HG03520 (cell line): ENCODE measurements around the gene SERPINA1.

Source experiments
- ATAC-seq: cut with Tn5 transposase; IDR thresholded peaks from one replicate; pipeline ENCODE4 v1.9.1; 2021; ENCODE audit warnings: mild to moderate bottlenecking, moderate library complexity; ENCODE audit not compliant: unreplicated experiment

Gene SERPINA1

DNA sequence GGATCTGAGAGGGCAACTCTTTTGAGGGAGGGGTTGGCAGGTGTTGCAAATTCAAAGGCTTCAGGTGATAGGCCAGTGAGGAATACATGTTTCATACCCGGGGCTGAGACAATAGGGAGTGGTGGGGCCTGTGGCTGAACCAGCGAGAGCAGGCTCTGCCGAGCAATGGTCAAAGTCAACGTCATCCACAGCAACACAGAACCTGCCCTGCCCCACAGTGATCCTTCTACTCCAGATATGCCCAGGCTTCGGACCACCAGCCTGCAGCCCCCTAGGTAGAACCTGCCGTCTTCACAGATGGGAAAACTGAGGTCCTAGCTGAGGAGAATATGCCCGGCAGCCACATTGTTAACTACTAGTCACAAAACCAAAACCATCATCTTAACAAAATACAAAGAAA is 4.1 kb downstream of the SERPINA1 start:
- ATAC-seq, result no peak

DNA sequence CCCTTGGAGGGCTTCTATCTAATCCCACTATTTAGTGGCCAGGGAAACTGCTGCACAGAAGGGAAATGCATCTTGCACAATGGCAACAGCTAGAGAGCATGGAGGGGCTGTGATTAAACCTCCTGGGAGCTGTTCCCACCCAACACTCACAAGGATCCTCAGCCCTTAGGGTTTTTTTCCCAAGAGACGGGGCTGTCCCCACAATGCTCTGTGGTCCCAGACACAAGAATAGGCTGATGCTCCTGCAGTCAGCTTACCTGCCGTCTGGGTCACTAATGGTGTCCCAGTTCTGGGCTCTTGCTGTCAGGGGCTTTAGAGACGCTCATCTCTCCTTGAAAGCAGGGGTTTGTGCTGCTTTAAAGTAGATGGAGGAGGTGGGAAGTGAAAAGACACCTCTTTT is 4.6 kb downstream of the SERPINA1 start:
- ATAC-seq, result no peak

DNA sequence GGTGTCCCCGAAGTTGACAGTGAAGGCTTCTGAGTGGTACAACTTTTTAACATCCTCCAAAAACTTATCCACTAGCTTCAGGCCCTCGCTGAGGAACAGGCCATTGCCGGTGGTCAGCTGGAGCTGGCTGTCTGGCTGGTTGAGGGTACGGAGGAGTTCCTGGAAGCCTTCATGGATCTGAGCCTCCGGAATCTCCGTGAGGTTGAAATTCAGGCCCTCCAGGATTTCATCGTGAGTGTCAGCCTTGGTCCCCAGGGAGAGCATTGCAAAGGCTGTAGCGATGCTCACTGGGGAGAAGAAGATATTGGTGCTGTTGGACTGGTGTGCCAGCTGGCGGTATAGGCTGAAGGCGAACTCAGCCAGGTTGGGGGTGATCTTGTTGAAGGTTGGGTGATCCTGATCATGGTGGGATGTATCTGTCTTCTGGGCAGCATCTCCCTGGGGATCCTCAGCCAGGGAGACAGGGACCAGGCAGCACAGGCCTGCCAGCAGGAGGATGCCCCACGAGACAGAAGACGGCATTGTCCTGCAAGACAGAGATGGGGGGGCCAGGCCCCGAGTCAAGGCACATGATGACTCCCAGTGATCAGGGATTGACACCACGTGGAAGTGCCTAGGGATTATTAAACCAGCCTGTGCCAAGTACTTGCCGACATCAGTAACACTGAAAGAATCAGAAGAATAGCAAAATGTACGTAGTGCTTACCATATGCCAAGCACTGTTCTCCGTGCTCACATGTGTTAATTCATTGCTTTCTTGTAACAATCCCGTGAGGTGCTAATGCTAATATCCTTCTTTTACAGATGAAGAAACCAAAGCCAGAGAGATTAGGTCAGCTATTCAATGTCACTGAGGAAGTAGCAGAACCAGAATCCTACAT is 5.4 kb downstream of the SERPINA1 start:
- no peak for ATAC-seq

DNA sequence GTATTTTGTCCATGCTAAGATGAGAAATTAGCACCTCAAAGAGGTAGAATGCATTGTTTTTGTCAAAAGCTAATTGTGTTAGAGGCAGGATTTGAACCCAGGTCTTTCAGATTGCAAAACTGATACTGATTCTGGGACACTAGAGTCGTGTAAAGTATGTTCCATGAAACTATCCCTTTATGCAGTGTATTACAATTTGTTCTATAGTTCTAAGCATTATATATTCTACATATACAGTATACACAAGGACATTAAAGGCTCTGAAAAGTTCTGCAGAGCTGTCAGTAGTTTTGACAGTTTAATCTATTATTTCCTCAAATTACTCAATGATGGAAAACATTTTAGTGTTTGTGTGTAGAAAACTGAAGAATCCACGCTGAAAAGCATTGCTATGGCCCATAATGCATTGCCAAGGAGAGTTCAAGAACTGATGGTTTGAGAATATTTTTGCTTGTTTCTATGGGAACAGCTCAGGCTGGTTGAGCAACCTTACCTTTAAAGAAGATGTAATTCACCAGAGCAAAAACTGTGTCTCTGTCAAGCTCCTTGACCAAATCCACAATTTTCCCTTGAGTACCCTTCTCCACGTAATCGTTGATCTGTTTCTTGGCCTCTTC is 6.2 kb downstream of the SERPINA1 start:
- ATAC-seq, result no peak

DNA sequence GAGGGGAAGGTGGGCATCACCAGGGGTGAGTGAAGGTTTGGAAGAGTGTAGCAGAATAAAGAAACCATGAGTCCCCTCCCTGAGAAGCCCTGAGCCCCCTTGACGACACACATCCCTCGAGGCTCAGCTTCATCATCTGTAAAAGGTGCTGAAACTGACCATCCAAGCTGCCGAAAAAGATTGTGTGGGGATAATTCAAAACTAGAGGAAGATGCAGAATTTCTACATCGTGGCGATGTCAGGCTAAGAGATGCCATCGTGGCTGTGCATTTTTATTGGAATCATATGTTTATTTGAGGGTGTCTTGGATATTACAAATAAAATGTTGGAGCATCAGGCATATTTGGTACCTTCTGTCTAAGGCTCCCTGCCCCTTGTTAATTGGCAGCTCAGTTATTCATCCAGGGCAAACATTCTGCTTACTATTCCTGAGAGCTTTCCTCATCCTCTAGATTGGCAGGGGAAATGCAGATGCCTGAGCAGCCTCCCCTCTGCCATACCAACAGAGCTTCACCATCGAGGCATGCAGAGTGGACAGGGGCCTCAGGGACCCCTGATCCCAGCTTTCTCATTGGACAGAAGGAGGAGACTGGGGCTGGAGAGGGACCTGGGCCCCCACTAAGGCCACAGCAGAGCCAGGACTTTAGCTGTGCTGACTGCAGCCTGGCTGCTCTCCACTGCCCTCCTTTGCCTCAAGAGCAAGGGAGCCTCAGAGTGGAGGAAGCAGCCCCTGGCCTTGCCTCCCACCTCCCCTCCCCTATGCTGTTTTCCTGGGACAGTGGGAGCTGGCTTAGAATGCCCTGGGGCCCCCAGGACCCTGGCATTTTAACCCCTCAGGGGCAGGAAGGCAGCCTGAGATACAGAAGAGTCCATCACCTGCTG is 7.0 kb downstream of the SERPINA1 start:
- no peak for ATAC-seq

DNA sequence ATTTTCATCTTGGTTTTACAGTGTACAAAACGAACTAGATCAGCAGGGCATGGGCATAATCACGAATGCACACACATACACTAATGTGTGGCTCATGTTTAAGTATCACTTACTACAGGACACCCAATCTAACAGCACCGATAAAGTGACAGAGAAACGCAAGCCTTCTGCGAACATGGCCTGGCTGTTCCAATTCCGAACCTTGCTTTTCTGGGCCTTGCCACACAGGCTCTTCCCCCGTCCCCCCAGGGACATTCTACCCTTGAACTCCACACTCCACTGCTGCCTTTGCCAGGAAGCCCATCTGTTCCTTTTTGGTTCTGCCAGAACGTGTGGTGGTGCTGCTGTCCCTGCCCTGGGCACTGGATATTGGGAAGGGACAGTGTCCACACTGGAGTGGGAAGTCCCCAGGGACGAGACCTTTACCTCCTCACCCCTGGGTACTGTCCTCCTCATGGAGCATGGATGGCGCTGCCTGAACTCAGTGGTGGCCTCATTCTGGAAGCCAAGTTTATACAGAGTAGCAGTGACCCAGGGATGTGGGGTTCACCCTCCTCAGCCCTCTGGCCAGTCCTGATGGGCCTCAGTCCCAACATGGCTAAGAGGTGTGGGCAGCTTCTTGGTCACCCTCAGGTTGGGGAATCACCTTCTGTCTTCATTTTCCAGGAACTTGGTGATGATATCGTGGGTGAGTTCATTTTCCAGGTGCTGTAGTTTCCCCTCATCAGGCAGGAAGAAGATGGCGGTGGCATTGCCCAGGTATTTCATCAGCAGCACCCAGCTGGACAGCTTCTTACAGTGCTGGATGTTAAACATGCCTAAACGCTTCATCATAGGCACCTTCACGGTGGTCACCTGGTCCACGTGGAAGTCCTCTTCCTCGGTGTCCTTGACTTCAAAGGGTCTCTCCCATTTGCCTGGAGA is 7.9 kb downstream of the SERPINA1 start:
- no peak for ATAC-seq

DNA sequence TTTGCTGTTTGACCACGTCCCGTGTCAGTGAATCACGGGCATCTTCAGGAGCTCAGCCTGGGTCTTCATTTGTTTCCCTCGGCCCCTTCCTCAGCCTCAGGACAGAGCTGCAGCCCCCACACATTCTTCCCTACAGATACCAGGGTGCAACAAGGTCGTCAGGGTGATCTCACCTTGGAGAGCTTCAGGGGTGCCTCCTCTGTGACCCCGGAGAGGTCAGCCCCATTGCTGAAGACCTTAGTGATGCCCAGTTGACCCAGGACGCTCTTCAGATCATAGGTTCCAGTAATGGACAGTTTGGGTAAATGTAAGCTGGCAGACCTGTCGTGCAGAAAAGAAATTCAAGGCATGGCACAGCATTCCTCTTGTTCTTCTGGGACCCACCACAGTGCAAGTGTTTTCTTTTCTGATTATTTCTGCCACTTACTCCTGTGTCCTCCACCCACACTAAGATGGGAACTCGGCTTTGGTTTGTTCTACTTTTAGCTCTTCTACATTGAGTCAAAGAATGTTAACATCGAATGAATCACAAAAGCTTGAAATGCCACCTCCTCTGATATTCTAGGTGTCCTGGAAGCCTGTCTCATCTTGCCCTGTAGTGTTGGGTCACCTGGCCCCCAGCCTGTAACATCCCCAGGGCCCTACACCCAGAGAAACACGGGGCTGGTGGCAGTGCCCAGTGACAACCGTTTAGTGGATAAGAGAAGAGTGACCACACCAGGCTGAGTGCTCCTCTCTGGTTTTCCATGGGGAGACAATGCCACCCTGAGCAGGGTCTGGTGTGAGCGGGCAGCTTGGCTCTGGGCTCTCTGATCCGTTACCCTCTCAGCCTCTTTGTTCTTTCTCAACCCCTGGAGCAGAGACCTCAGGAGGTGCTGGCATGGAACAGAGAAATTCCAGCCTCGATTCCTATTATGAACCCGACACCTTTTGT is 8.8 kb downstream of the SERPINA1 start:
- no peak for ATAC-seq

DNA sequence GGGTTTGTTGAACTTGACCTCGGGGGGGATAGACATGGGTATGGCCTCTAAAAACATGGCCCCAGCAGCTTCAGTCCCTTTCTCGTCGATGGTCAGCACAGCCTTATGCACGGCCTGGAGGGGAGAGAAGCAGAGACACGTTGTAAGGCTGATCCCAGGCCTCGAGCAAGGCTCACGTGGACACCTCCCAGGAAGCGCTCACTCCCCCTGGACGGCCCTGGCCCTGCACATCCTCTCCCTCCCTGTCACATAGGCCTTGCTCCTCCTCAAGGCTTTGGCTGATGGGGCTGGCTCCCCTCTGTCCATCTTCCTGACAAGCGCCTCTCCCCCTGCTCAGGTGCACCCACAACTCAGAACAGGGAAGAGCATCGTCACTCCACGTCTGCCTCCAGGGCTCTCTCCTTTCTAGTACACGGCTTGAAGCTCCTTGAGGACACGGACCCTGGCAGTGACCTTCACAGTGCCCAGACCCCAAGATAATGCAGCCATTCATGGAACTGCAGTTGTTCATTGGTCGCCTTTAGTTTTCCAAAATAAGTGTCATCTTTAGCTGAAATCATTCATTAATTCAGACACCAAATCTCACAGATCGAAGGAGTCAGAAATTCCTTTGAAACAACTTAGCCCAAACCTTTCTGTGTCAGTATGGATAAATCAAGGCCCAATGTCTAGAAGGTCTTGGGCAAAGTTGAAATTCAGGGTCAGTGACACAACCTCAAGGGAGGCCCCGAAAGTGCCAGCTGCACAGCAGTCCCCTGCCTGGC is 9.7 kb downstream of the SERPINA1 start:
- ATAC-seq, result no peak

DNA sequence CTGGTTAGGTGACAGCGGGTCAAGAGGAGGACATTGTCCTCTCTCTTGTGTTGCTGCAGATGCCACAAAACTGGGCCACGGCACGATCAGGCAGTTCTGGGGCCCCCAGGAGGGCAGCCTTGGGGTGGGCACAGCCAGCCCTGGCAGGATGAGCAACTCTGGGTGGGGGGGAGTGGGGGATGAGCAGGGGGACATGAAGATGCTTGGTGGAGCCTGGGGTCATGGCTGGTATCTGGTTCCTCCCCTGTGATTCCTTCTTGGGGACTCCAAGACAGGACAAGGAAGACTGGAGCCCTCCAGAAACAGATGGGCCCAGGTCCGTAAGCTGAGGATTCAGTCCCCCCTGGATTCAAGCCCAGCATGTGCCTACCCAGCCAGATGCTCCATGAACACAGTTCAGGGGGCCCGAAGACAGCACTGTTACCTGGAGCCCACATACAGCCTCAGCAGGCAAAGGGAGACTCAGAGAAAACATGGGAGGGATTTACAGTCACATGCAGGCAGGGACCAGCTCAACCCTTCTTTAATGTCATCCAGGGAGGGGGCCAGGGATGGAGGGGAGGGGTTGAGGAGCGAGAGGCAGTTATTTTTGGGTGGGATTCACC is 10.4 kb downstream of the SERPINA1 start:
- no peak for ATAC-seq

DNA sequence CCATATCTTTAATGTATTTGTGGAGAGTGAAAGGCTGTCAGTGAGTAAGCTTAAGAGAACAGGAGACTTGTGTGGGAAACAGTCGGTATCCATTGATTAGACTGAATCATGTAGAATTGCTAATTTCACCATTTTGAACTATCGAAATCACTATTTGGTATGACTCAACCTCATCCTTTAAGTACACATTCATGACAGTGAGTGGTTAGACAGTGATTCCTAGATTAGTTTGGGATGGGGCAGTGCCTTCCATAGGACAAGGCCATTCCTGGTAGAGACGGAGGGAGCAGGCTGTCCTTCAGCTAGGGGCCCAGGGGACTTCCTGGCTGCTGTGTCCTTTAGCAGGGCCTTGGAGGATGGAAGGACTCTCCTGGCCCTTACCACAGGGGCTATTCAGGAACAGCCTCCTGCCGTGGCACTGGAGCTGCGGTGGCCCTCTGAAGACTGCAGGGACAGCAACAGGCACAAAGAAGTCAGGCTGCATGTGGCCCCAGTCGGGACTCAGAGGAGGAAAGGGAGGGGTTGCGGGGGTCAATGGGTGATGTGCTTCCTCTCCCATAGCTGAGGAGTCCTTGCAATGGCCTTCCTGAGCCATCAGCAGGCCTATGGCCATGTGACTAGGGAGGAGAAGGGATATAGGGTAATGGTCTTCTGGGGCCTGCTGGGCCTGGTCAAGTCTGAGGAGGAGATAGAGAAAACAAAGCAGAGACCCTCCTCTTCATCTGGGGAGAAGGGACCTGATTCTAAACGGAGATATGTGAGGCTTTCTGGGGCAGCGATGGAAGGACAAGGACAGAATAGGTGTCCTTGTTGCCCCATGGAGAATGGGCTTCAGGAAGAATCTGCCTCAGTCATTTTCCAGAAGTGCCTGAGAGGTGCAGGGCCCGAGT is 11.2 kb downstream of the SERPINA1 start:
- ATAC-seq, result no peak

DNA sequence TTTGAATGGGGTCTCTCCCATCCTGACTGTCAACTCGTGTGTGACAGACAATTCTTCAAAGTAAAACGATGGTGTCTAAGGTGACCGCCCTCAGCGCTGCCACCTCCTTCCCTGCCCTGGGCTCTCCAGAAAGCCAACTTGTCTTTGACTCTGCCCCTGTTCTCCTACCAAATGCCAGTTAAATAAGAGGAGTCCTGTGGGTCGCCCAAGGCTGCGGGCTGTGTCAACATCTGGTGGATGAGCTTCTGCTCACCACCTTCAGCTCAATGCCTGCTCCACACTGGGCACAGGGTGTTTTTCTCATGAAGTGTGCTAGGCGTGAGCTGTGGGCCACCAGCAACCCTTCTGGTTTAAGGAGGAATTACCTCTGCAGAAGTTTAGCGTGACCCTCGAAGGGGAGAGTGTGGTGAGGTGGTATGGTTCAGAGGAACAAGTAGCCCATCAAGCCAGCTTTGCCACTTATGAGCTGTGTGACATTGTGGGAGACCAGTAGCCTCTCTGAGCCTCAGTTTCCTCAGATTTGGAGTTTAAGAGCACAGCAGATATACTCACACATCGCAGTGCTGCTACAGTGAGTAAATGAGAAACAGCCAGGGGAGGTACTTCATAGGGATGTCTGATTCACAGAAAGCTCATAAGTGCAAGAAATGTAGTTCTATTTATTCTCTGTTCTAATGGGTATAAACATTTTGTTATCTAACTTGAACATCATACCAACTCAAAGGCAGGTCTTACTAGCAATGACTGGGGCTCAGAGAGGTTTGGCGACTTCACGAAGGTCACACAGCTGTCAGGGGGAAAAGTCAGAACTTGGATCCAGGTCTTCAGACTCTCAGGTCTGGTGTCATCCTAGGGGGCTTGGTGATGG is 12.1 kb downstream of the SERPINA1 start:
- ATAC-seq, result no peak

DNA sequence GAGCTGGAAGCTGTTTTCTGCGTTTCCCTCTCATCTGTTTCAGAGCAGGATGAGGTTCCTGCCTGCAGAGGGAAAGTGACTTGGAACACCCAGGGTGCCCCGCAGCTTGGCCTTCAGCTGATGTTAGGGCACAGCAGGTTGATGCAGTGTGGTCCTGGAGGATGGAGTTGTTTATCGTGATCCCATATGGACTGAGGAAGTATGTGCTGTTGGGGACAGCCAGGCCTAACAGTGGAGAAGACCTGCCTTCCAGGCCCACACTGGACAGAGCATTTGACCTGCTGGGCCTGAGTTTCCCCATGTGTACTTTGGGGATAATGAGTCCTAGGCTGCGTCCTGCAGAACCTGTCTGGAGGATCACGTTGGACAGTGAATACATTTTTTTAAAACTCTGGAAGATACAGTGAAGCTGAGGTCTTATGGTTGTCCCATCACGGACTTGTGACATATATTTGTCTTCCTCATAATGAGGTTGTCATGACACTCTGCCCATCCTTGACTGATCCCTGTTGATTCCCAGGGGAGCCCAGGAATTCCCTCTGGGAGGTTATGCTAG is 12.8 kb downstream of the SERPINA1 start:
- no peak for ATAC-seq

DNA sequence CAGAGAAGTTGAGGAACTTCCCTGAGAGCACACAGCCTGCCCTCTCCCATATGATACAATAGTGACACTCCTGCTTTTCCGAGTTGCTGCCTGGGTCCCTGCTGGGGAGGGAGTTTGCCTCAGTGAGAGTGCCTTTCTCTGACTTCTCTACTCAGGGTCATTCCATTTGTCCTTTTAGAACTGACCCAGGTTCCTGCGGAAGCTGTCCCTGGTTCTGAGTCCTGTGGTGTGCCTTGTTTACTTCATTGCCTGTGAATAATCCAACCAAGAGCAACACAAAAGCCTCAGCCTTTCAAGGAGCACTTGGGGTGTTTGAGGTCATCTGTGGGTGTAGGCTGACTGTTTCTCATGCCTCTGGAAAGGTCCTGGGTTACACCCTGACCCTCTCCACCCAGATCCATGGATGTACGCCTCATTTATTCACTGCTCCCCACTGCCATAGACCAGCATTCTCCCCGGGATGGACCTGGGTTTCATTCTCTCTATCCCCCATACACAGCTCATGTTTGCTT is 13.6 kb downstream of the SERPINA1 start:
- ATAC-seq, result no peak

DNA sequence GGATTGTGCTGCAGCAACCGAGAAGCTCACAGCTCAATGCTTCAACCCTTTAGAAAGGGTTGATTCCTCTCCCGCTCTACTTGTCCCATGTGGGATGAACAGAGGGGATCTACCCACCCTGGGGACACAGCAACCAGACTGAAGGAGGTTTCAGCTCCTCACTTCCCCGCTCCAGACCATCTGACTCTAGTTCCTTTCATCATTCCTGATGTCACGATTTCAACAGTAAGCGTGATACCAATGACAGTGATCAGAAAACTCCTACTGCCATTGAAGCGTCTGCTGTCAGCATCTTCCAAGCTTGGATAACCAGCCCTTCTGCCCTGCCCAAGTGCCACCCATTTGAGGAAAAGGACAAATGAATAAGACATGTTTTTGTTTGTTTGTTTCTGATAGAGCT is 14.3 kb downstream of the SERPINA1 start:
- ATAC-seq, result no peak

DNA sequence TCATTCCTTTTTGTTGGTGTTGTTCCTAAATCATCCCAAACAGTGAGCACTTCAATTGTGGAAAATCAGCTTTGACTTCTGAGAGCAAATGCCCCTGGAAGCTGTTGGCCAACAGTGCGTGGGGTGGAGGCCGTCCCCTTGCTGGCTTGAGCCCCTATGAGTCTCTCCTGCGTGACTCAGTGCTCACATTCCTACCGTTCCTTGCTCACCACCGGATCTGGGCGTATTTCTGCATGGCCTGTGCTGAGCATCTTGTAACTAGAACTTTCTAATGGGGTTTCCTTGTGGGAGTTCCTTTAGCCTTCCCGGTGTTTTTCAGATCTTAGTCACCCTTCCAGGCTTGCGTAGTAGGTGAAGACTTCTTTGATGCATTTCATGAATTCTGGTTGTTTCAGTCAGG is 14.7 kb downstream of the SERPINA1 start:
- no peak for ATAC-seq
